Measurements from ENCODE around the gene CASQ2.

Gene CASQ2

GRCh38 chr1:115661157-115661556 lies 107.4 kb downstream of the CASQ2 start:
- DNase-seq (ENCODE audit: low read depth): no peak

GRCh38 chr1:115660151-115660550 lies 108.4 kb downstream of the CASQ2 start:
- no peak for DNase-seq (ENCODE audit: low read depth)

- DNase-seq (ENCODE audit: low read depth): no peak
Measured at GRCh38 chr1:115658646-115659045, 109.9 kb downstream of the CASQ2 start.

- DNase-seq (ENCODE audit: low read depth): no peak
Measured at GRCh38 chr1:115656461-115657077, 111.9 kb downstream of the CASQ2 start.

GRCh38 chr1:115655916-115656315 lies 112.6 kb downstream of the CASQ2 start:
- DNase-seq (ENCODE audit: low read depth): no peak

DNA sequence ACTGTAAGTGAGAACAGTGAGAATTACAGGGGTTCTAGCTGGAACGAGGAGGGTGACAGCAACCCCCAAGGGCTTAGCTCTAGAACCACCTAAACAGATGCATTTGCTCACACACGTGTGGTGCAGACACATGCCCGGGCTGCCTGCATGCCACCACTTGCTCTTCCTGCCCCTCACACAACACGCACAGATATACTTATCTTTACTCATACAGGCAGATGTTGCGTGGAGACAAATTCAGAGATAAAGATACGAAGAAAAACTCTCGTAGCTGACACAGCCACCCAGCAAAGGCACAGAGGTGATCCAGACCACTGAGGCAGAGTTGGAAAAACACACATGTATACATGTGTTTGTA lies 113.2 kb downstream of the CASQ2 start:
- DNase-seq (ENCODE audit: low read depth): no peak

- no peak for DNase-seq (ENCODE audit: low read depth)
Measured at GRCh38 chr1:115654663-115655305, 113.7 kb downstream of the CASQ2 start.

GRCh38 chr1:115654125-115654524 lies 114.4 kb downstream of the CASQ2 start:
- no peak for DNase-seq (ENCODE audit: low read depth)

DNA sequence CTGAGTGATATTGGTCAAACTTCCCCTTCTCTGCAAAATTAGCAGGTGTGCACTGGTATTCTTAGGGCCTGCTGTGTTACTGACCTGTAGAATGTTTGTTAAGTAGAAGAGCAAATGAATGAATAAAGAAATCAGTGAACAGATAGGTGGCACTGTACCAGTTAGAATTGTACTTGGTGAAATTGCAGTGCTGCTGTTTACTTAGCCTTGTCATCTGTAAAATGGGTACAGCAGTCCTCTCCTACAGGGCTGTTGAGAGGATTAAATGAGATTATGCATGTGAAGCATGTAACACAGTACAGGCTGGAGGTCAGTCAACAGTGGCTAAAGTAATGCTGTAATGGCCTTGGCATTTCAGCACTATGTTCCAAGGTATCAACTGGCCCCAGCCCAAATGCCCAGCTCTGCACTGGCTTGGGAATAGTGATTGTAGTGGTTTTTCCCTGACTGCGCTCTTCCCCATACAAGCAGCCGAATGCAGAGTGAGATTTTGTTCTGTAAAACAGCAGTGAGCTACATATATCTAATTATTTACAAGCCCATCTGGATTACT lies 116.2 kb downstream of the CASQ2 start:
- DNase-seq (ENCODE audit: low read depth): no peak

- DNase-seq (ENCODE audit: low read depth): no peak
Measured at GRCh38 chr1:115651391-115651790, 117.1 kb downstream of the CASQ2 start.

DNA sequence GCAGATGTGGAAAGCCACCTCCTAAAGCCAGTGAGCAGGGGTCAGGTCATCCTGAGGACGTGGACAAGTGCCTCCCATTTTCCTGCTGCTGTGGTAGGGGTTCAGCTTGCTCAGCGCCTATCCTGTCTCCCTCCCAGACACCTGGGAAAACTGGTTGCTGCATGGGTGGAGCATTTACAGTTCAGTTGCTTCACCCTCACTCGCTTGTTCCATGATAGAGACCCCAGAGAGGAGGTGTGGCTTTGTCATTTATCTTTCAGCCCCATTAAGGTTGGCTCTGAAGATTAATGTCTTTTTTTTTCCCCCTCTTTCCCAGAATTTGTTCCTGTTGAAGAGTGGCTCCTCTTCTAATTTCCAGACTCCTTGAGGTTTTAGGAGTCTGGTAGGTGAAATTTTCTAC lies 117.6 kb downstream of the CASQ2 start:
- no peak for DNase-seq (ENCODE audit: low read depth)
